HG03097 (cell line): ENCODE measurements around the gene OST4.

Experiments
- ATAC-seq: cut with Tn5 transposase; IDR thresholded peaks from one replicate; pipeline ENCODE4 v1.9.1; 2021; ENCODE audit not compliant: unreplicated experiment, low FRiP score

The OST4 gene

GRCh38 chr2:27029051-27029450 lies 42.4 kb downstream of the OST4 start:
- no peak for ATAC-seq

- ATAC-seq: no peak
Measured at GRCh38 chr2:27027211-27027651, 44.2 kb downstream of the OST4 start.

GRCh38 chr2:27025861-27026851 lies 45.3 kb downstream of the OST4 start:
- no peak for ATAC-seq

GRCh38 chr2:27025281-27025800 lies 46.1 kb downstream of the OST4 start:
- ATAC-seq: no peak

GRCh38 chr2:27024812-27025211 lies 46.6 kb downstream of the OST4 start:
- ATAC-seq: no peak

GRCh38 chr2:27024188-27024587 lies 47.3 kb downstream of the OST4 start:
- no peak for ATAC-seq

- no peak for ATAC-seq
Measured at GRCh38 chr2:27023740-27024139, 47.7 kb downstream of the OST4 start.

- no peak for ATAC-seq
Measured at GRCh38 chr2:27021253-27022049, 50.0 kb downstream of the OST4 start.
